GM23338 (cell line): ENCODE measurements around the gene SYT11. TPM values are rescaled to one million over a fixed set of nuclear protein-coding genes. Genes with fewer than 3 reads are reported as not detected.

Source experiments
- ATAC-seq: fragments of 200-7000 bp; cut with Tn5 transposase; 3 replicates; pipeline ENCODE4 v1.9.1; 2020
- DNase-seq: peaks from one replicate; pipeline ENCODE4 v3.0.0-alpha.2; 2015; ENCODE audit warnings: low spot score
- H2AFZ ChIP-seq: fragments of 200-600 bp; sonication (generic); 2 replicates; pipeline ENCODE4 v1.8.0; 2016; ENCODE audit warnings: antibody characterized with exemption, mild to moderate bottlenecking, moderate library complexity
- H3F3A ChIP-seq: fragments of 200-600 bp; sonication (generic); replicated peaks from 2 replicates; pipeline ENCODE4 v1.8.0; 2017; ENCODE audit warnings: antibody characterized with exemption, mixed run types, low read depth
- H3K27ac ChIP-seq: fragments of 200-600 bp; sonication (generic); 2 replicates; pipeline ENCODE4 v1.6.1; 2016; ENCODE audit warnings: low read depth
- H3K27me3 ChIP-seq: fragments of 200-600 bp; sonication (generic); 2 replicates; pipeline ENCODE4 v1.8.0; 2016; ENCODE audit warnings: mild to moderate bottlenecking, mixed run types, moderate library complexity; ENCODE audit not compliant: insufficient read depth
- H3K36me3 ChIP-seq: fragments of 200-600 bp; sonication (generic); 2 replicates; pipeline ENCODE4 v1.8.0; 2016; ENCODE audit warnings: mild to moderate bottlenecking; ENCODE audit not compliant: insufficient read depth
- H3K4me1 ChIP-seq: fragments of 200-600 bp; sonication (generic); 2 replicates; pipeline ENCODE4 v1.8.0; 2016; ENCODE audit warnings: mild to moderate bottlenecking, moderate library complexity; ENCODE audit not compliant: insufficient read depth
- H3K4me2 ChIP-seq: fragments of 200-600 bp; sonication (generic); 2 replicates; pipeline ENCODE4 v1.7.1; 2017; ENCODE audit warnings: mixed run types
- H3K4me3 ChIP-seq: fragments of 200-600 bp; sonication (generic); 2 replicates; pipeline ENCODE4 v1.6.1; 2016; ENCODE audit warnings: mixed run types
- H3K79me2 ChIP-seq: fragments of 200-600 bp; sonication (generic); replicated peaks from 2 replicates; pipeline ENCODE4 v1.8.0; 2017; ENCODE audit warnings: mild to moderate bottlenecking; ENCODE audit not compliant: insufficient read depth
- H3K9me2 ChIP-seq: fragments of 200-600 bp; sonication (generic); 2 replicates; pipeline ENCODE4 v1.8.0; 2017; ENCODE audit not compliant: insufficient read depth
- H4K20me1 ChIP-seq: fragments of 200-600 bp; sonication (generic); replicated peaks from 2 replicates; pipeline ENCODE4 v1.8.0; 2017; ENCODE audit warnings: mild to moderate bottlenecking; ENCODE audit not compliant: insufficient read depth
- H3K27ac Mint-ChIP-seq: 2 replicates; pipeline ENCODE4 v1.8.0; 2020; ENCODE audit warnings: inconsistent platforms, mild to moderate bottlenecking, moderate library complexity, mixed read lengths
- H3K27me3 Mint-ChIP-seq: 3 replicates; pipeline ENCODE4 v1.8.0; 2022; ENCODE audit warnings: low read depth, mild to moderate bottlenecking, moderate library complexity, mixed read lengths, inconsistent platforms; ENCODE audit not compliant: insufficient read depth, poor library complexity
- H3K36me3 Mint-ChIP-seq: 3 replicates; pipeline ENCODE4 v1.8.0; 2021; ENCODE audit warnings: low read depth, mild to moderate bottlenecking, inconsistent platforms, moderate library complexity, mixed read lengths
- H3K4me1 Mint-ChIP-seq: 3 replicates; pipeline ENCODE4 v1.8.0; 2020; ENCODE audit warnings: mild to moderate bottlenecking, inconsistent platforms, mixed read lengths
- H3K4me3 Mint-ChIP-seq: 3 replicates; pipeline ENCODE4 v1.8.0; 2021; ENCODE audit warnings: moderate library complexity, mild to moderate bottlenecking, inconsistent platforms, mixed read lengths
- H3K9me3 Mint-ChIP-seq: 3 replicates; pipeline ENCODE4 v1.8.0; 2020; ENCODE audit warnings: moderate library complexity, mild to moderate bottlenecking, inconsistent platforms, mixed read lengths
- CREB1 ChIP-seq: fragments of 250-450 bp; sonication (Bioruptor Pico); IDR thresholded peaks from 2 replicates; pipeline ENCODE4 v1.5.0; 2020; ENCODE audit warnings: low read depth, mild to moderate bottlenecking, moderate library complexity
- EZH2phosphoT487 ChIP-seq: fragments of 200-600 bp; sonication (generic); IDR thresholded peaks from one replicate; pipeline ENCODE4 v1.8.1; 2018; ENCODE audit warnings: antibody characterized with exemption; ENCODE audit not compliant: unreplicated experiment
- NANOG ChIP-seq: IDR thresholded peaks from 2 replicates; pipeline ENCODE4 v1.6.1; 2016; ENCODE audit warnings: antibody characterized with exemption, borderline replicate concordance
- POLR2AphosphoS5 ChIP-seq: IDR thresholded peaks from 2 replicates; pipeline ENCODE4 v1.6.1; 2016; ENCODE audit warnings: antibody characterized with exemption, low read depth
- STAT1 ChIP-seq: IDR thresholded peaks from one replicate; pipeline ENCODE4 v1.6.1; 2016; ENCODE audit warnings: antibody characterized with exemption; ENCODE audit not compliant: unreplicated experiment
- ZNF331 ChIP-seq: fragments of 250-450 bp; sonication (Bioruptor Pico); IDR thresholded peaks from 2 replicates; pipeline ENCODE4 v1.5.0; 2020; ENCODE audit warnings: low read depth, mild to moderate bottlenecking, moderate library complexity
- ZNF462 ChIP-seq: fragments of 250-450 bp; sonication (Bioruptor Pico); IDR thresholded peaks from 2 replicates; pipeline ENCODE4 v1.5.0; 2020; ENCODE audit warnings: mild to moderate bottlenecking, moderate library complexity
- polyA plus RNA-seq: library from polyadenylated mRNA; unstranded; fragments of >200 nt; fragmentation: Nextera tagmentation; extraction: Ambion mirVana; gene quantifications from 2 replicates; pipeline ENCODE4 v1.2.1, GENCODE V29; 2016
- total RNA-seq: library from RNA; depleted of rRNA; stranded (reverse); fragments of >200 nt; shearing (Covaris generic); gene quantifications from 2 replicates; pipeline ENCODE4 v1.2.3, GENCODE V29; 2014
- TF ChIP-seq, protein P1 (sequence below): IDR thresholded peaks from one replicate; pipeline ENCODE4 v1.6.1; 2018; ENCODE audit warnings: antibody characterized with exemption; ENCODE audit not compliant: unreplicated experiment
- TF ChIP-seq, protein P2 (sequence below), 2 experiments: fragments of 200-600 bp in 1 of 2; sonication (generic) in 1 of 2; conservative IDR thresholded peaks; 2 replicates each; pipeline versions ENCODE4 v1.5.1 to v1.6.1; 2016 to 2017; ENCODE audit warnings: antibody characterized with exemption in 2 of 2, low read depth in 2 of 2, mild to moderate bottlenecking in 2 of 2, moderate library complexity in 1 of 2

Gene SYT11
- total and polyA plus RNA-seq, 2 experiments from 2014 or later: 3.9 to 15.9 TPM

DNA sequence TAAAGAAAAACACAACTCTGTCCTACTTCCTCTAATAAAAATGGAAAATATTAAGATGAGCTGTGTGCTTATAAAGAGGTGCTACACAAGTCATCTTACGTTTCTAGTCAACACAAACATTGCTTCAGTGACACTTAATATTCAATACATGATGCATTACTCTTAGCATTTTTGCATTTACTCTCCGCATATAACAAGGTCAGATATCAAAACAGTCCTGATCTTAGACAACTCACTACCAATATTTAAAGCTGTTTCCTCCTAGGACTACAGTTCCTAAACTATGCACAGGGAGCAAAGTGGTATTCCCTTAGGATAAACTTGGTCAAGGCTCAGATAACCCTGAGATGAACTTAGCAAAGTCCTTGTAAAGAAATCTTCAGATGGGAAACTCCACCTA lies 39.5 kb downstream of the SYT11 start:
- no peak overlapping the region for H3K4me3 Mint-ChIP-seq
- no peaks in the 10 kb centered on the region for H3K4me1 Mint-ChIP-seq
- no peak overlapping the region for H3K4me3 ChIP-seq
- no peak overlapping the region for H3K27ac ChIP-seq
- no peak for DNase-seq
- H3K36me3 Mint-ChIP-seq: peaks cover 58% of the 10 kb centered on the region
- no peak for ATAC-seq
- peaks cover 7% of the 10 kb centered on the region; the same call in 1 of the 2 replicates for H3F3A ChIP-seq
- no peaks in the 10 kb centered on the region for H3K27me3 ChIP-seq
- H3K79me2 ChIP-seq: no peaks in the 10 kb centered on the region
- no peak overlapping the region for H2AFZ ChIP-seq
- H4K20me1 ChIP-seq: no peaks in the 10 kb centered on the region
- TF ChIP-seq ZNF462 (CRISPR knock-in tag): no peak
- no peak for TF ChIP-seq CREB1 (CRISPR knock-in tag)
- TF ChIP-seq NANOG: no peak
- no peak for TF ChIP-seq STAT1
- TF ChIP-seq EZH2phosphoT487: no peak
- no peak for TF ChIP-seq POLR2AphosphoS5
- TF ChIP-seq, protein P1, sequence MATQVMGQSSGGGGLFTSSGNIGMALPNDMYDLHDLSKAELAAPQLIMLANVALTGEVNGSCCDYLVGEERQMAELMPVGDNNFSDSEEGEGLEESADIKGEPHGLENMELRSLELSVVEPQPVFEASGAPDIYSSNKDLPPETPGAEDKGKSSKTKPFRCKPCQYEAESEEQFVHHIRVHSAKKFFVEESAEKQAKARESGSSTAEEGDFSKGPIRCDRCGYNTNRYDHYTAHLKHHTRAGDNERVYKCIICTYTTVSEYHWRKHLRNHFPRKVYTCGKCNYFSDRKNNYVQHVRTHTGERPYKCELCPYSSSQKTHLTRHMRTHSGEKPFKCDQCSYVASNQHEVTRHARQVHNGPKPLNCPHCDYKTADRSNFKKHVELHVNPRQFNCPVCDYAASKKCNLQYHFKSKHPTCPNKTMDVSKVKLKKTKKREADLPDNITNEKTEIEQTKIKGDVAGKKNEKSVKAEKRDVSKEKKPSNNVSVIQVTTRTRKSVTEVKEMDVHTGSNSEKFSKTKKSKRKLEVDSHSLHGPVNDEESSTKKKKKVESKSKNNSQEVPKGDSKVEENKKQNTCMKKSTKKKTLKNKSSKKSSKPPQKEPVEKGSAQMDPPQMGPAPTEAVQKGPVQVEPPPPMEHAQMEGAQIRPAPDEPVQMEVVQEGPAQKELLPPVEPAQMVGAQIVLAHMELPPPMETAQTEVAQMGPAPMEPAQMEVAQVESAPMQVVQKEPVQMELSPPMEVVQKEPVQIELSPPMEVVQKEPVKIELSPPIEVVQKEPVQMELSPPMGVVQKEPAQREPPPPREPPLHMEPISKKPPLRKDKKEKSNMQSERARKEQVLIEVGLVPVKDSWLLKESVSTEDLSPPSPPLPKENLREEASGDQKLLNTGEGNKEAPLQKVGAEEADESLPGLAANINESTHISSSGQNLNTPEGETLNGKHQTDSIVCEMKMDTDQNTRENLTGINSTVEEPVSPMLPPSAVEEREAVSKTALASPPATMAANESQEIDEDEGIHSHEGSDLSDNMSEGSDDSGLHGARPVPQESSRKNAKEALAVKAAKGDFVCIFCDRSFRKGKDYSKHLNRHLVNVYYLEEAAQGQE: no peak
- no peak for TF ChIP-seq ZNF331 (CRISPR knock-in tag)
- TF ChIP-seq, protein P2, sequence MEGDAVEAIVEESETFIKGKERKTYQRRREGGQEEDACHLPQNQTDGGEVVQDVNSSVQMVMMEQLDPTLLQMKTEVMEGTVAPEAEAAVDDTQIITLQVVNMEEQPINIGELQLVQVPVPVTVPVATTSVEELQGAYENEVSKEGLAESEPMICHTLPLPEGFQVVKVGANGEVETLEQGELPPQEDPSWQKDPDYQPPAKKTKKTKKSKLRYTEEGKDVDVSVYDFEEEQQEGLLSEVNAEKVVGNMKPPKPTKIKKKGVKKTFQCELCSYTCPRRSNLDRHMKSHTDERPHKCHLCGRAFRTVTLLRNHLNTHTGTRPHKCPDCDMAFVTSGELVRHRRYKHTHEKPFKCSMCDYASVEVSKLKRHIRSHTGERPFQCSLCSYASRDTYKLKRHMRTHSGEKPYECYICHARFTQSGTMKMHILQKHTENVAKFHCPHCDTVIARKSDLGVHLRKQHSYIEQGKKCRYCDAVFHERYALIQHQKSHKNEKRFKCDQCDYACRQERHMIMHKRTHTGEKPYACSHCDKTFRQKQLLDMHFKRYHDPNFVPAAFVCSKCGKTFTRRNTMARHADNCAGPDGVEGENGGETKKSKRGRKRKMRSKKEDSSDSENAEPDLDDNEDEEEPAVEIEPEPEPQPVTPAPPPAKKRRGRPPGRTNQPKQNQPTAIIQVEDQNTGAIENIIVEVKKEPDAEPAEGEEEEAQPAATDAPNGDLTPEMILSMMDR (conservative IDR thresholded peaks at IDR 0.05; ENCODE audit: low read depth in 2 of 2): no peak
- no peaks in the 10 kb centered on the region for H3K9me2 ChIP-seq
- no peak overlapping the region for H3K4me2 ChIP-seq
- no peaks in the 10 kb centered on the region for H3K27me3 Mint-ChIP-seq
- H3K27ac Mint-ChIP-seq: no peak overlapping the region
- no peaks in the 10 kb centered on the region for H3K9me3 Mint-ChIP-seq
- H3K4me1 ChIP-seq: no peaks in the 10 kb centered on the region
- H3K36me3 ChIP-seq: peaks cover 34% of the 10 kb centered on the region
